Measurements from ENCODE around the gene ST6GALNAC4. TPM values are rescaled to one million over a fixed set of nuclear protein-coding genes. Genes with fewer than 3 reads are reported as not detected.

Gene ST6GALNAC4
- polyA plus RNA-seq, 4 donors, result 9.1 to 34.7 (median 22.5) TPM

GRCh38 chr9:127860779-127861178, 56.1 kb downstream of the ST6GALNAC4 start:
- DNase-seq (no peak), FAIRE-seq (no peak)
- WGBS, 3 donors, result 91 to 95% (median 93%) methylated on average over 11 of the region's 11 CpGs
- no peak overlapping the region for H3K27ac ChIP-seq (ENCODE audit: low read depth in 1 of 3, low read length in 2 of 3)
- H3K4me1 ChIP-seq (ENCODE audit: control insufficient read depth in 3 of 3, insufficient read depth in 2 of 3, low read depth in 1 of 3, low read length in 2 of 3), result peaks cover 0 to 18% (median 5%) of the 10 kb centered on the region in 3 donors
- no peaks in the 10 kb centered on the region for H3K9me3 ChIP-seq (ENCODE audit: control insufficient read depth in 2 of 2, insufficient read depth in 1 of 2, low read depth in 1 of 2, low read length in 1 of 2)
- H3K36me3 ChIP-seq (ENCODE audit: control insufficient read depth in 3 of 3, insufficient read depth in 2 of 3, low read depth in 1 of 3, low read length in 3 of 3), result no peaks in the 10 kb centered on the region
- H3K27me3 ChIP-seq (ENCODE audit: control insufficient read depth in 3 of 3, insufficient read depth in 3 of 3, low read length in 3 of 3), result no peaks in the 10 kb centered on the region
- H3K4me3 ChIP-seq (ENCODE audit: low read depth in 1 of 3, low read length in 3 of 3), result no peak overlapping the region

DNA sequence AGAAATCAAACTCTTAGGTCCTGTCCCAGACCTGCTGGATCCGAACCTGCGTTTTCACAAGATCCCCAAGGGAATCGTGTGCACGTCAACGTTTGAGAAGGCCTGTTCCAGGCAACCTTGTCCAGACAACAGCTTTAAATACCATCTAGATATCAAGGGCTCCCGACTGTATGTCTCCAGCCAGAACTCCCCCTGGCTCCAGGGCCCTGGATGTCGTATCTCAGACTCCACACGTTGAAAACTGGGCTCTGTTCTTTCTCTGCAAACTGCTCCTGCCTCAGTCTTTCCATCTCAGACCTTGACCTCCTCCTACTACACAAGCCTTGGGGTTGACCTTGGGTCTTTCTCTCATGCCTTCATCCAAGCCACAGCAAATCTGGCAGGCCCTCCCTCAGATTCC, 56.6 kb downstream of the ST6GALNAC4 start:
- no peaks in the 10 kb centered on the region for H3K9me3 ChIP-seq (ENCODE audit: control insufficient read depth in 2 of 2, insufficient read depth in 1 of 2, low read depth in 1 of 2, low read length in 1 of 2)
- H3K4me3 ChIP-seq (ENCODE audit: low read depth in 1 of 3, low read length in 3 of 3), result no peak overlapping the region
- H3K27me3 ChIP-seq (ENCODE audit: control insufficient read depth in 3 of 3, insufficient read depth in 3 of 3, low read length in 3 of 3), result no peaks in the 10 kb centered on the region
- no peaks in the 10 kb centered on the region for H3K36me3 ChIP-seq (ENCODE audit: control insufficient read depth in 3 of 3, insufficient read depth in 2 of 3, low read depth in 1 of 3, low read length in 3 of 3)
- no peak overlapping the region for H3K27ac ChIP-seq (ENCODE audit: low read depth in 1 of 3, low read length in 2 of 3)
- H3K4me1 ChIP-seq (ENCODE audit: control insufficient read depth in 3 of 3, insufficient read depth in 2 of 3, low read depth in 1 of 3, low read length in 2 of 3), result peaks cover 0 to 18% (median 5%) of the 10 kb centered on the region in 3 donors
- DNase-seq, result no peak
- WGBS, 3 donors, result 75 to 90% (median 84%) methylated on average over 8 of the region's 8 CpGs
- no peak for FAIRE-seq

DNA sequence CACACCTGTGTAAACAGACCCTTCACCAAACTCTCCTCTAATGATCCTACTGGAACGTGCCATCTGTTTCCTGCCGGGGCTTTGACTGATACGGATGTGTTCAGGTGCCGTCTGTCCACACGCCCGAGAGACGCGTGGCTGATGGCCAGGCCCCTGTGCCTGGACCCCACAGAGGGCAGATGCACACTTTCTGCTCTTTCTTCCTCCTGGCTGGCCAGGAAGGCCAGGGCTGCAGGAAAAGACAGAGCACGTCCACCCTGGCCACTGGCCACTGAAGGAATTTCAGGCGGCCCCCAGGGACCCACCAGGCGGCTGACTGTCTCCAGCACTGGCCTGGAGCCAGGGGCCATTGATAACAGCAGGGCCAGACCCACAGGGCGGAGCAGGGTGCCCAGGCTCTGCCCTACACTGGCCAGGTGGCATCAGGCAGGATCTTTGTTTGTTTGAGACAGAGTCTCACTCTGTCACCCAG, 58.8 kb downstream of the ST6GALNAC4 start:
- no peak for FAIRE-seq

More for the DNA sequence above, 58.8 kb downstream of the ST6GALNAC4 start:
- DNase-seq, result peak; percentile 21 to 28
- Histone ChIP-seq H3K4me1 (ENCODE audit: control insufficient read depth in 3 of 3, insufficient read depth in 2 of 3, low read depth in 1 of 3, low read length in 2 of 3) (peaks cover 0 to 20% (median 5%) of the 10 kb centered on the region in 3 donors), H3K9me3 (ENCODE audit: control insufficient read depth in 2 of 2, insufficient read depth in 1 of 2, low read depth in 1 of 2, low read length in 1 of 2) (no peaks in the 10 kb centered on the region), H3K27ac (ENCODE audit: low read depth in 1 of 3, low read length in 2 of 3) (peak overlapping the region in 1 of 3 donors; percentile 59), H3K27me3 (ENCODE audit: control insufficient read depth in 3 of 3, insufficient read depth in 3 of 3, low read length in 3 of 3) (peaks cover 0 to 2% (median 0%) of the 10 kb centered on the region in 3 donors), H3K36me3 (ENCODE audit: control insufficient read depth in 3 of 3, insufficient read depth in 2 of 3, low read depth in 1 of 3, low read length in 3 of 3) (no peaks in the 10 kb centered on the region), H3K4me3 (ENCODE audit: low read depth in 1 of 3, low read length in 3 of 3) (no peak overlapping the region)
- WGBS, 3 donors, result 10 to 35% (median 17%) methylated on average over 12 of the region's 12 CpGs

Other genes starting within 250 kb of the ST6GALNAC4 start
- gene CFAP157, start 210.1 kb downstream of the ST6GALNAC4 start, polyA plus RNA-seq, result under 1 TPM in 2 of 4 donors, not detected in 2; 0.12 to 0.84 TPM
- gene PTRH1, start 201.4 kb downstream of the ST6GALNAC4 start, polyA plus RNA-seq, result 10 to 100 TPM in 2 of 4 donors, 1 to 10 TPM in 2; 3.4 to 16.8 (median 10.9) TPM
- gene TTC16, start 201.0 kb downstream of the ST6GALNAC4 start, polyA plus RNA-seq, result under 1 TPM in 2 of 4 donors, not detected in 2; 0.01 to 0.03 TPM
- 10 to 100 TPM; 13.2 to 24.0 (median 21.1) TPM for gene TOR2A, start 181.7 kb downstream of the ST6GALNAC4 start, polyA plus RNA-seq
- 10 to 100 TPM in 1 of 4 donors, 1 to 10 TPM in 2, under 1 TPM in 1; 0.67 to 12.6 (median 4.4) TPM for gene SH2D3C, start 138.4 kb downstream of the ST6GALNAC4 start, polyA plus RNA-seq
- gene CDK9, start 131.0 kb downstream of the ST6GALNAC4 start, polyA plus RNA-seq, result 10 to 100 TPM; 34.0 to 47.2 (median 34.6) TPM
- gene FPGS, start 114.2 kb downstream of the ST6GALNAC4 start, polyA plus RNA-seq, result 10 to 100 TPM; 24.4 to 45.8 (median 30.6) TPM
- gene ENG, start 62.4 kb downstream of the ST6GALNAC4 start, polyA plus RNA-seq, result 10 to 100 TPM in 2 of 4 donors, 1 to 10 TPM in 2; 3.1 to 84.0 (median 11.8) TPM
- gene AK1, start 39.4 kb downstream of the ST6GALNAC4 start, polyA plus RNA-seq, result 10 to 100 TPM; 11.6 to 60.6 (median 51.7) TPM
- 10 to 100 TPM in 2 of 4 donors, 1 to 10 TPM in 2; 2.2 to 31.8 (median 11.8) TPM for gene ST6GALNAC6, start 17.4 kb downstream of the ST6GALNAC4 start, polyA plus RNA-seq
- under 1 TPM in 3 of 4 donors, not detected in 1; 0.40 to 0.81 (median 0.60) TPM for gene PIP5KL1, start 13.7 kb upstream of the ST6GALNAC4 start, polyA plus RNA-seq
- 10 to 100 TPM; 23.2 to 46.0 (median 35.4) TPM for gene DPM2, start 20.8 kb upstream of the ST6GALNAC4 start, polyA plus RNA-seq
- gene EEIG1, start 63.9 kb upstream of the ST6GALNAC4 start, polyA plus RNA-seq, result 100 to 1,000 TPM in 1 of 4 donors, 10 to 100 TPM in 3; 43.9 to 123 (median 58.9) TPM
- gene NAIF1, start 150.3 kb upstream of the ST6GALNAC4 start, polyA plus RNA-seq, result 1 to 10 TPM; 8.1 to 10.0 (median 9.0) TPM
- 10 to 100 TPM; 15.5 to 26.2 (median 20.1) TPM for gene SLC25A25, start 151.2 kb upstream of the ST6GALNAC4 start, polyA plus RNA-seq
- 10 to 100 TPM; 47.7 to 99.7 (median 76.0) TPM for gene PTGES2, start 210.7 kb upstream of the ST6GALNAC4 start, polyA plus RNA-seq
- gene LCN2, start 232.4 kb upstream of the ST6GALNAC4 start, polyA plus RNA-seq, result 100 to 1,000 TPM in 1 of 4 donors, 1 to 10 TPM in 3; 1.6 to 582 (median 3.7) TPM
- 100 to 1,000 TPM in 1 of 4 donors, 10 to 100 TPM in 3; 33.1 to 111 (median 64.6) TPM for gene BBLN, start 243.2 kb upstream of the ST6GALNAC4 start, polyA plus RNA-seq